Fibroblast of the aortic adventitia (primary cell): ENCODE data around the gene LMO2. TPM values are rescaled to one million over a fixed set of nuclear protein-coding genes. Genes with fewer than 3 reads are reported as not detected.
A peak's percentile ranks its signal among the peaks of the same experiment; 100 is the strongest.

ENCODE experiments used
- DNase-seq: peaks from one replicate; pipeline ENCODE4 v3.0.0-alpha.2; 2010; ENCODE audit warnings: low read depth
- H3K4me3 ChIP-seq: 2 replicates; pipeline ENCODE4 v1.5.1; 2011; ENCODE audit warnings: low read depth, mild to moderate bottlenecking, control low read depth, low read length, moderate library complexity
- CTCF ChIP-seq: IDR thresholded peaks from 2 replicates; pipeline ENCODE4 v1.5.1; 2011; ENCODE audit warnings: mild to moderate bottlenecking, low read length, control low read depth, inconsistent platforms; ENCODE audit not compliant: insufficient read depth
- total RNA-seq: library from RNA; depleted of rRNA; stranded (reverse); fragments of >200 nt; gene quantifications from 2 replicates; pipeline ENCODE4 v1.2.3, GENCODE V29; 2012; ENCODE audit warnings: low replicate concordance

Gene LMO2
- total RNA-seq, 1 donor: 21.8 TPM

GRCh38 chr11:33864479-33864878, 27.4 kb downstream of the LMO2 start:
- no peak for TF ChIP-seq CTCF
- DNase-seq: no peak
- H3K4me3 ChIP-seq: no peak overlapping the region

- peak; percentile 4 for DNase-seq
- TF ChIP-seq CTCF: no peak
- H3K4me3 ChIP-seq: no peak overlapping the region
Observed at GRCh38 chr11:33863418-33864172, 28.3 kb downstream of the LMO2 start.

- no peak for TF ChIP-seq CTCF
- no peak for DNase-seq
- no peak overlapping the region for H3K4me3 ChIP-seq
Observed at GRCh38 chr11:33861941-33862589, 29.8 kb downstream of the LMO2 start.

- no peak for DNase-seq
- H3K4me3 ChIP-seq: no peak overlapping the region
- TF ChIP-seq CTCF: no peak
Observed at GRCh38 chr11:33861386-33861785, 30.5 kb downstream of the LMO2 start.

- TF ChIP-seq CTCF: no peak
- DNase-seq: no peak
- H3K4me3 ChIP-seq: no peak overlapping the region
Observed at GRCh38 chr11:33860926-33861325, 30.9 kb downstream of the LMO2 start.

- no peak for DNase-seq
- no peak overlapping the region for H3K4me3 ChIP-seq
- TF ChIP-seq CTCF: no peak
Observed at GRCh38 chr11:33859306-33859705, 32.6 kb downstream of the LMO2 start.

GRCh38 chr11:33857933-33858371, 33.9 kb downstream of the LMO2 start:
- H3K4me3 ChIP-seq: no peak overlapping the region
- peak; percentile 79 for DNase-seq
- peak; percentile 97 for TF ChIP-seq CTCF
